A549 (cell line): Measurements from ENCODE around the gene CACNG5. TPM values are rescaled to one million over a fixed set of nuclear protein-coding genes. Genes with fewer than 3 reads are reported as not detected.

Source experiments
- ATAC-seq, 2 experiments: fragments of 200-7000 bp in 1 of 2; fragments of >200 bp in 1 of 2; cut with Nextera tagmentation in 1 of 2; cut with Tn5 transposase in 1 of 2; 3 replicates each; pipeline versions ENCODE4 v1.8.0 to v1.9.1; 2018 to 2020; ENCODE audit warnings: mild to moderate bottlenecking in 1 of 2, moderate library complexity in 1 of 2
- CTCF ChIA-PET: fragments of 300-600 bp; sonication (Branson Sonifier 250); formaldehyde crosslinking; extraction: SDS; loops from one replicate; lab custom pipeline; 2021; ENCODE audit warnings: antibody characterized with exemption, inconsistent platforms; lab: Yijun Ruan, JAX
- POLR2A ChIA-PET: fragments of 350-600 bp; formaldehyde crosslinking; extraction: SDS; loops from one replicate; lab custom pipeline; 2021; ENCODE audit warnings: antibody characterized with exemption, inconsistent platforms; lab: Yijun Ruan, JAX
- DNase-seq, 2 experiments: peaks; one replicate each; pipeline versions ENCODE4 v3.0.0 to v3.0.0-alpha.2; 2011 to 2016; ENCODE audit warnings: low read depth in 1 of 2, low spot score in 1 of 2
- FAIRE-seq: peaks from 2 replicates; lab custom pipeline; 2011; peaks lifted over from hg19 to GRCh38; lab: Jason Lieb, UNC
- H3K27ac ChIP-seq, 2 experiments: fragments of >200 bp; sonication (Bioruptor Twin); formaldehyde crosslinking; 3 replicates each; pipeline ENCODE4 v1.5.1; 2016 to 2017
- H3K4me1 ChIP-seq: fragments of >200 bp; sonication (Bioruptor Twin); formaldehyde crosslinking; 3 replicates; pipeline ENCODE4 v1.6.1; 2016
- H3K4me2 ChIP-seq: fragments of >200 bp; sonication (Bioruptor Twin); formaldehyde crosslinking; 3 replicates; pipeline ENCODE4 v1.6.1; 2016
- H3K4me3 ChIP-seq: fragments of >200 bp; sonication (Bioruptor Twin); formaldehyde crosslinking; 3 replicates; pipeline ENCODE4 v1.5.1; 2016
- H3K9me3 ChIP-seq: fragments of >200 bp; sonication (Bioruptor Twin); formaldehyde crosslinking; 3 replicates; pipeline ENCODE4 v1.6.1; 2016
- CBX2 ChIP-seq: fragments of 200-600 bp; sonication (generic); IDR thresholded peaks from 2 replicates; pipeline ENCODE4 v1.6.1; 2016; ENCODE audit warnings: low read depth, mild to moderate bottlenecking, borderline replicate concordance
- CEBPB ChIP-seq, 2 experiments: fragments of >200 bp in 1 of 2; sonication (Bioruptor Twin) in 1 of 2; formaldehyde crosslinking in 1 of 2; IDR thresholded peaks; 2 replicates each; pipeline ENCODE4 v1.6.1; 2012 to 2016
- CHD4 ChIP-seq: fragments of 200-600 bp; sonication (generic); IDR thresholded peaks from 2 replicates; pipeline ENCODE4 v1.6.1; 2016; ENCODE audit warnings: antibody characterized with exemption, mild to moderate bottlenecking, borderline replicate concordance
- EP300 ChIP-seq, 2 experiments: fragments of >200 bp; sonication (Bioruptor Twin); formaldehyde crosslinking; IDR thresholded peaks; 2 replicates in 1 of 2; 3 replicates in 1 of 2; pipeline ENCODE4 v1.6.1; 2016 to 2017
- ESRRA ChIP-seq: fragments of 150-350 bp; IDR thresholded peaks from 2 replicates; pipeline ENCODE4 v1.6.1; 2014; ENCODE audit warnings: mild to moderate bottlenecking, low read length, borderline replicate concordance
- FOSB ChIP-seq: fragments of 250-450 bp; sonication (Bioruptor Pico); IDR thresholded peaks from 2 replicates; pipeline ENCODE4 v1.5.0; 2020; ENCODE audit warnings: mild to moderate bottlenecking, moderate library complexity
- FOSL2 ChIP-seq, 2 experiments: fragments of 450-650 bp in 1 of 2; fragments of >200 bp in 1 of 2; sonication (Bioruptor Twin) in 1 of 2; formaldehyde crosslinking; IDR thresholded peaks; 2 replicates each; pipeline versions ENCODE4 v1.5.0 to v1.6.1; 2016 to 2020; ENCODE audit warnings: mild to moderate bottlenecking in 1 of 2, moderate library complexity in 1 of 2
- GATA3 ChIP-seq: IDR thresholded peaks from 2 replicates; pipeline ENCODE4 v1.6.1; 2012; ENCODE audit warnings: borderline replicate concordance
- HOXB13 ChIP-seq: fragments of 250-450 bp; sonication (Bioruptor Pico); IDR thresholded peaks from 2 replicates; pipeline ENCODE4 v1.5.0; 2020; ENCODE audit warnings: low read depth, mild to moderate bottlenecking, moderate library complexity
- HOXB5 ChIP-seq: fragments of 250-450 bp; sonication (Bioruptor Pico); IDR thresholded peaks from 2 replicates; pipeline ENCODE4 v1.5.0; 2020; ENCODE audit warnings: mild to moderate bottlenecking, moderate library complexity
- KDM1A ChIP-seq: fragments of 200-600 bp; sonication (generic); IDR thresholded peaks from 2 replicates; pipeline ENCODE4 v1.6.1; 2016; ENCODE audit warnings: low read depth, mild to moderate bottlenecking
- MAZ ChIP-seq: fragments of 150-350 bp; IDR thresholded peaks from 2 replicates; pipeline ENCODE4 v1.6.1; 2014; ENCODE audit warnings: antibody characterized with exemption, low read depth, low read length, borderline replicate concordance
- POLR2A ChIP-seq: IDR thresholded peaks from 2 replicates; pipeline ENCODE4 v1.6.1; 2012; ENCODE audit warnings: mild to moderate bottlenecking, low read length
- RAD21 ChIP-seq, 2 experiments: fragments of >200 bp in 1 of 2; sonication (Bioruptor Twin) in 1 of 2; formaldehyde crosslinking in 1 of 2; IDR thresholded peaks in 1 of 2; conservative IDR thresholded peaks in 1 of 2; 2 replicates in 1 of 2; 3 replicates in 1 of 2; pipeline ENCODE4 v1.6.1; 2012 to 2018; ENCODE audit warnings: inconsistent platforms in 1 of 2
- RCOR1 ChIP-seq: fragments of 150-350 bp; IDR thresholded peaks from 2 replicates; pipeline ENCODE4 v1.6.1; 2014; ENCODE audit warnings: antibody characterized with exemption, low read length, low read depth
- SMC3 ChIP-seq: fragments of >200 bp; sonication (Bioruptor Twin); formaldehyde crosslinking; IDR thresholded peaks from 3 replicates; pipeline ENCODE4 v1.6.1; 2018; ENCODE audit warnings: inconsistent platforms
- TP53 ChIP-seq: fragments of 250-450 bp; sonication (Bioruptor Pico); IDR thresholded peaks from 2 replicates; pipeline ENCODE4 v1.5.0; 2021; ENCODE audit warnings: mild to moderate bottlenecking, moderate library complexity
- USF2 ChIP-seq: fragments of 450-650 bp; IDR thresholded peaks from 2 replicates; pipeline ENCODE4 v1.6.1; 2014; ENCODE audit warnings: antibody characterized with exemption
- ZNF302 ChIP-seq: fragments of 250-450 bp; sonication (Bioruptor Pico); IDR thresholded peaks from 2 replicates; pipeline ENCODE4 v1.9.0; 2021; ENCODE audit warnings: inconsistent platforms, mild to moderate bottlenecking, moderate library complexity
- WGBS: methylation state at CpG from one replicate; pipeline ENCODE4 v1.1.6; 2017; ENCODE audit errors: missing lambda C conversion rate; 5-methylcytosine and 5-hydroxymethylcytosine counted together
- polyA plus RNA-seq, 4 experiments: library from polyadenylated mRNA; depleted of rRNA in 3 of 4; stranded (reverse); fragments of >200 nt; fragmentation: RNase III in 1 of 4; extraction: RNeasy Plus Mini Kit Qiagen cat#74134 plus additional on column Dnase treatment in 1 of 4; gene quantifications; 2 replicates in 3 of 4; 3 replicates in 1 of 4; pipeline ENCODE4 v1.2.3, GENCODE V29; 2011 to 2017
- TF ChIP-seq, protein P1 (sequence below): fragments of >200 bp; sonication (Bioruptor Twin); formaldehyde crosslinking; IDR thresholded peaks from 2 replicates; pipeline ENCODE4 v1.6.1; 2016
- TF ChIP-seq, protein P2 (sequence below): IDR thresholded peaks from 2 replicates; pipeline ENCODE4 v1.6.1; 2012
- TF ChIP-seq, protein P3 (sequence below): fragments of >200 bp; sonication (Bioruptor Twin); formaldehyde crosslinking; IDR thresholded peaks from 3 replicates; pipeline ENCODE4 v1.5.1; 2016
- TF ChIP-seq, protein P4 (sequence below): IDR thresholded peaks from 2 replicates; pipeline ENCODE4 v1.6.1; 2012
- TF ChIP-seq, protein P5 (sequence below): fragments of >200 bp; sonication (Bioruptor Twin); formaldehyde crosslinking; IDR thresholded peaks from 3 replicates; pipeline ENCODE4 v1.6.1; 2016

CACNG5 gene
- polyA plus RNA-seq, 2 of the 4 experiments (the other 2 are of a cell fraction): 0.09 TPM; not detected in 1

- no peak for TF ChIP-seq RAD21 (conservative IDR thresholded peaks at IDR 0.05 in 1 of 2, IDR thresholded peaks at IDR 0.05 in 1 of 2)
- TF ChIP-seq, protein P1, sequence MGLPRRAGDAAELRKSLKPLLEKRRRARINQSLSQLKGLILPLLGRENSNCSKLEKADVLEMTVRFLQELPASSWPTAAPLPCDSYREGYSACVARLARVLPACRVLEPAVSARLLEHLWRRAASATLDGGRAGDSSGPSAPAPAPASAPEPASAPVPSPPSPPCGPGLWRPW: no peak
Measured at GRCh38 chr17:66849851-66850580, 15.1 kb downstream of the CACNG5 start (continued).

DNA sequence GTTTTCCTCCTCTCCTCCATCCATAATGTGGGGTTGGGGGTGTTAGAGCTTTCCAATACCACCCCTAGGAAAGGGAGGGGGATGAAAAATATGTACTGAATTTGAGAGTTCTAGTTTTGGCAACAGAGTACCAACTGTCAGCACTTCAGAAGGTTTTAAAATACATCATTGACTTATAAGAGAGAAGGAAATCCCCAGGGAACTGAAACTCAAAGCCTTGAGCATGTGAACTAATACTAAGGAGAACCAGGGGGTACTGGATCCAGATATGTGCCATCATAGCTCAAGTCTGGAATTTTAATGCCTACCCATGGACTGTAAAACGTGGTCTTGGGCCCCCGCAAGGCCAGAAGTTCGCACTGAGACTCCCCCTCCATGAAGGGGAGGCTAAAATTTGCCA, 15.8 kb downstream of the CACNG5 start:
- POLR2A ChIA-PET: no interaction called here
- no peak overlapping the region for H3K4me2 ChIP-seq
- CTCF ChIA-PET: interaction anchor here (1.4 to 2.0 kb wide), 3 partner anchors 10 to 56 kb away, joined by 3 to 5 read pairs (median 3); no protein-coding TSS in a partner anchor
- TF ChIP-seq SMC3 (no peak), EP300 (IDR thresholded peaks at IDR 0.05) (no peak), ESRRA (no peak), USF2 (no peak), ZNF302 (CRISPR knock-in tag) (no peak), GATA3 (no peak)
- TF ChIP-seq, protein P2, sequence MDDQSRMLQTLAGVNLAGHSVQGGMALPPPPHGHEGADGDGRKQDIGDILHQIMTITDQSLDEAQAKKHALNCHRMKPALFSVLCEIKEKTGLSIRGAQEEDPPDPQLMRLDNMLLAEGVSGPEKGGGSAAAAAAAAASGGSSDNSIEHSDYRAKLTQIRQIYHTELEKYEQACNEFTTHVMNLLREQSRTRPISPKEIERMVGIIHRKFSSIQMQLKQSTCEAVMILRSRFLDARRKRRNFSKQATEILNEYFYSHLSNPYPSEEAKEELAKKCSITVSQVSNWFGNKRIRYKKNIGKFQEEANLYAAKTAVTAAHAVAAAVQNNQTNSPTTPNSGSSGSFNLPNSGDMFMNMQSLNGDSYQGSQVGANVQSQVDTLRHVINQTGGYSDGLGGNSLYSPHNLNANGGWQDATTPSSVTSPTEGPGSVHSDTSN: no peak
- FAIRE-seq (no peak), DNase-seq (no peak), ATAC-seq (no peak)
- H3K27ac ChIP-seq: no peak overlapping the region
- 31% methylated on average over 3 of the region's 3 CpGs for WGBS
- H3K9me3 ChIP-seq: peaks cover 27% of the 10 kb centered on the region; the same call in 2 of the 3 replicates
- no peaks in the 10 kb centered on the region for H3K4me1 ChIP-seq
- H3K4me3 ChIP-seq: no peak overlapping the region

- FAIRE-seq: no peak
- TF ChIP-seq, protein P3, sequence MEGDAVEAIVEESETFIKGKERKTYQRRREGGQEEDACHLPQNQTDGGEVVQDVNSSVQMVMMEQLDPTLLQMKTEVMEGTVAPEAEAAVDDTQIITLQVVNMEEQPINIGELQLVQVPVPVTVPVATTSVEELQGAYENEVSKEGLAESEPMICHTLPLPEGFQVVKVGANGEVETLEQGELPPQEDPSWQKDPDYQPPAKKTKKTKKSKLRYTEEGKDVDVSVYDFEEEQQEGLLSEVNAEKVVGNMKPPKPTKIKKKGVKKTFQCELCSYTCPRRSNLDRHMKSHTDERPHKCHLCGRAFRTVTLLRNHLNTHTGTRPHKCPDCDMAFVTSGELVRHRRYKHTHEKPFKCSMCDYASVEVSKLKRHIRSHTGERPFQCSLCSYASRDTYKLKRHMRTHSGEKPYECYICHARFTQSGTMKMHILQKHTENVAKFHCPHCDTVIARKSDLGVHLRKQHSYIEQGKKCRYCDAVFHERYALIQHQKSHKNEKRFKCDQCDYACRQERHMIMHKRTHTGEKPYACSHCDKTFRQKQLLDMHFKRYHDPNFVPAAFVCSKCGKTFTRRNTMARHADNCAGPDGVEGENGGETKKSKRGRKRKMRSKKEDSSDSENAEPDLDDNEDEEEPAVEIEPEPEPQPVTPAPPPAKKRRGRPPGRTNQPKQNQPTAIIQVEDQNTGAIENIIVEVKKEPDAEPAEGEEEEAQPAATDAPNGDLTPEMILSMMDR: 0 out of 3 replicates have a peak, but pooled peaks have one; percentile 16
- TF ChIP-seq HOXB5 (CRISPR knock-in tag): no peak
- 55% methylated on average over 10 of the region's 10 CpGs for WGBS
Measured at GRCh38 chr17:66855204-66855603, 20.3 kb downstream of the CACNG5 start.

GRCh38 chr17:66858226-66859083, 23.5 kb downstream of the CACNG5 start:
- FAIRE-seq (no peak), DNase-seq (no peak), ATAC-seq (no peak; a peak in 1 of 6 replicates)
- no peak overlapping the region for H3K4me3 ChIP-seq
- CTCF ChIA-PET: no interaction called here
- H3K4me1 ChIP-seq: no peaks in the 10 kb centered on the region
- WGBS: 69% methylated on average over 12 of the region's 12 CpGs
- no peak overlapping the region for H3K27ac ChIP-seq
- H3K9me3 ChIP-seq: peaks cover 11% of the 10 kb centered on the region; the same call in 2 of the 3 replicates
- no peak overlapping the region for H3K4me2 ChIP-seq
- POLR2A ChIA-PET: no interaction called here
- TF ChIP-seq RCOR1 (no peak), CBX2 (no peak), FOSL2 (IDR thresholded peaks at IDR 0.05) (no peak), FOSL2 (CRISPR knock-in tag; IDR thresholded peaks at IDR 0.05) (no peak), TP53 (CRISPR knock-in tag) (no peak), CHD4 (no peak), MAZ (no peak), POLR2A (no peak), FOSB (no peak), CEBPB (IDR thresholded peaks at IDR 0.05) (no peak), KDM1A (no peak), HOXB13 (CRISPR knock-in tag) (no peak)
- TF ChIP-seq, protein P4, sequence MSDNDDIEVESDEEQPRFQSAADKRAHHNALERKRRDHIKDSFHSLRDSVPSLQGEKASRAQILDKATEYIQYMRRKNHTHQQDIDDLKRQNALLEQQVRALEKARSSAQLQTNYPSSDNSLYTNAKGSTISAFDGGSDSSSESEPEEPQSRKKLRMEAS: no peak
- TF ChIP-seq, protein P5, sequence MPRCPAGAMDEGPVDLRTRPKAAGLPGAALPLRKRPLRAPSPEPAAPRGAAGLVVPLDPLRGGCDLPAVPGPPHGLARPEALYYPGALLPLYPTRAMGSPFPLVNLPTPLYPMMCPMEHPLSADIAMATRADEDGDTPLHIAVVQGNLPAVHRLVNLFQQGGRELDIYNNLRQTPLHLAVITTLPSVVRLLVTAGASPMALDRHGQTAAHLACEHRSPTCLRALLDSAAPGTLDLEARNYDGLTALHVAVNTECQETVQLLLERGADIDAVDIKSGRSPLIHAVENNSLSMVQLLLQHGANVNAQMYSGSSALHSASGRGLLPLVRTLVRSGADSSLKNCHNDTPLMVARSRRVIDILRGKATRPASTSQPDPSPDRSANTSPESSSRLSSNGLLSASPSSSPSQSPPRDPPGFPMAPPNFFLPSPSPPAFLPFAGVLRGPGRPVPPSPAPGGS: no peak

More at GRCh38 chr17:66855204-66855603, 20.3 kb downstream of the CACNG5 start:
- CTCF ChIA-PET: no interaction called here
- Histone ChIP-seq H3K4me1 (no peaks in the 10 kb centered on the region), H3K4me2 (no peak overlapping the region), H3K27ac (no peak overlapping the region), H3K9me3 (peaks cover 11% of the 10 kb centered on the region; the same call in 2 of the 3 replicates), H3K4me3 (no peak overlapping the region)
- no peak for ATAC-seq
- POLR2A ChIA-PET: no interaction called here
- no peak for DNase-seq
